GM10266 (cell line): ENCODE results near the gene FRAS1.
"Not testable (repeated sequence)": the region's sequence is repeated elsewhere in the genome, so short reads cannot be mapped to it uniquely, and the experiment has no call there.

ENCODE experiments used
- DNase-seq: peaks from one replicate; pipeline ENCODE4 v3.0.0; 2012; ENCODE audit errors: extremely low spot score
- CTCF ChIP-seq: IDR thresholded peaks from 2 replicates; pipeline ENCODE4 v1.5.1; 2012; ENCODE audit warnings: mild to moderate bottlenecking, low read depth; ENCODE audit not compliant: control insufficient read depth, insufficient read depth; ENCODE audit errors: missing control alignments

Gene FRAS1

GRCh38 chr4:78120144-78120880 is 63.2 kb downstream of the FRAS1 start:
- no peak for DNase-seq
- no peak for TF ChIP-seq CTCF

GRCh38 chr4:78121338-78121904 is 64.3 kb downstream of the FRAS1 start:
- TF ChIP-seq CTCF = no peak
- no peak for DNase-seq

GRCh38 chr4:78125834-78126331 is 68.8 kb downstream of the FRAS1 start:
- DNase-seq = not testable (repeated sequence)

DNA sequence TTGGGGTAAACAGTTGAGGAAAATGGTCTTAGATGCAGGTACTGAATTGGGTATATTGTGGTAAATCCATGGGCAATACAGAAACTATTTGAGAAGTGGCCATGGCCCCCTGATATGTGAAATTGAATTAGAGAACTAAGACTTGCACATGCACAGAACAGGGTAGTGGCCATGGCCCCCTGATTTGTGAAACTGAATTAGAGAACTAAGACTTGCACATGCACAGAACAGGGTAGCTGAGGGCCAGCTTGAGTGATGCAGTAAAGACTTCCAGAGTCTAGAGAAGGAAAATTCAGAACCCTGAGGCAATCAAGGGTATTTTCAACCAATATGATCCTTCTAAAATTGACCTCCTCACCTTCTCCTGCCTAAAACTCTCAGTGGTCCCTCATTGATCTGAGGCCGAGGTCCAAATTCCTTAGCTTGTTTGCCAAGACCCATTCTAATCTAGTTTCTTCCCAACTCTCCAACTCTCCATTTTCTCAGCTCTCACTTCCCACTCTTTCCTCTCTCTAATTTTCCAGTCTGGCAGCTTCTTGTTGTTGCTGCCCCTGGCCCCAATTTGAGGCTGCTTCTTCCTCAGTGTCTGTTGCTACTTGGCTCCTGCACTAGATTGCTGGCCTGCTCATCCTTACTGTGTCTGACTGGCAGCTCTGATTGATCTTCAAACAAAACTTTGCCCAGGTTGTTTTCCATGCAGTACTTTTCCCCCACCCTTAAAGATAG is 72.4 kb downstream of the FRAS1 start:
- no peak for DNase-seq
- no peak for TF ChIP-seq CTCF

- TF ChIP-seq CTCF = no peak
- DNase-seq = no peak
Measured at GRCh38 chr4:78131403-78131802, 74.3 kb downstream of the FRAS1 start.

DNA sequence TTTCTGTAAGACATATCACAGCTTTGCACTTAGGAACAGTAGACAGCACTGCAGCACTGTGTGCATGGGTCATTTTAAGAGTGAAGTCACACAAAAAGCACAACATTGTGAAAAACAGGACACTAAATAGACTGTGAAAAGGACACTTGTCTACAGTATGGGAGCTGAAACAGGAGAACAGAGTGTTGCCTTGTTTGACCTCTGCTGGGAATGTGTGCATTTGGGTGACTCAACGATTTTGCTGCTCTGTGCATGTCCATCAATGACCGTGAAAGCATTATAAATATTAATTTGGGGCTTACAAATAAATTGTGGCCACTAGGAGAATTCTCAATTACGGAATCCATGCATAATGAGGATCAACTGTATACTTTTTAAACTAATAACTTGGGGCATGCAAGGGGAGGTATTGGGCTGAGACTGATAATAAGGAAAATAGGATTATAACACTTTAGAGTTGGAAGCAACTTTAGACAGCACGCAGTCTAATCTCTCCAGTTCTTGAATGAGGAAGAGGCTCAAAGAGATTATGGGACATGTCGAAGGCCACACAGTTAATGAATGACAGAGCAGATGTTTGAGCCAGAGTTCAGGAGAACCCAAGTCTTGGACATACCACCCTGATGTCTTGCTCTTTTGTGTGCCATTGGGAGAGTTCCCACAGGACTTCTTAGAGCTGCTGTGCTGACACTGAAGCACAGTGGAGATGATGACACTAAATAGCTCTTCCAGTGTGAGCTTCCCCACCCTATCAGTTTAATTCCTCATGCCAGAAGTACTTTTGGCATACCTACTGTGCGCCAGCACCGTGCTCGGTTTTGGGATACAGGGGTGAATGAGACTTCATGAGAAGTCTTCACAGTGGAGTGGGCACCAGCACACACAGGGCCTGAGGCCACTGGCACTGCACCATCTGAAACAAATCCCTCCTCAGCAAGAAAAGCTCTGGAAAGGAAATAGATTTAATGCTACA is 79.3 kb downstream of the FRAS1 start:
- no peak for TF ChIP-seq CTCF
- DNase-seq = no peak

- no peak for TF ChIP-seq CTCF
- DNase-seq = no peak
Measured at GRCh38 chr4:78137532-78137931, 80.4 kb downstream of the FRAS1 start.
